ENCODE data around the gene LEFTY2.
A peak's percentile ranks its signal among the peaks of the same experiment; 100 is the strongest.
"Not testable (repeated sequence)": the region's sequence is repeated elsewhere in the genome, so short reads cannot be mapped to it uniquely, and the experiment has no call there.

LEFTY2 gene

DNA sequence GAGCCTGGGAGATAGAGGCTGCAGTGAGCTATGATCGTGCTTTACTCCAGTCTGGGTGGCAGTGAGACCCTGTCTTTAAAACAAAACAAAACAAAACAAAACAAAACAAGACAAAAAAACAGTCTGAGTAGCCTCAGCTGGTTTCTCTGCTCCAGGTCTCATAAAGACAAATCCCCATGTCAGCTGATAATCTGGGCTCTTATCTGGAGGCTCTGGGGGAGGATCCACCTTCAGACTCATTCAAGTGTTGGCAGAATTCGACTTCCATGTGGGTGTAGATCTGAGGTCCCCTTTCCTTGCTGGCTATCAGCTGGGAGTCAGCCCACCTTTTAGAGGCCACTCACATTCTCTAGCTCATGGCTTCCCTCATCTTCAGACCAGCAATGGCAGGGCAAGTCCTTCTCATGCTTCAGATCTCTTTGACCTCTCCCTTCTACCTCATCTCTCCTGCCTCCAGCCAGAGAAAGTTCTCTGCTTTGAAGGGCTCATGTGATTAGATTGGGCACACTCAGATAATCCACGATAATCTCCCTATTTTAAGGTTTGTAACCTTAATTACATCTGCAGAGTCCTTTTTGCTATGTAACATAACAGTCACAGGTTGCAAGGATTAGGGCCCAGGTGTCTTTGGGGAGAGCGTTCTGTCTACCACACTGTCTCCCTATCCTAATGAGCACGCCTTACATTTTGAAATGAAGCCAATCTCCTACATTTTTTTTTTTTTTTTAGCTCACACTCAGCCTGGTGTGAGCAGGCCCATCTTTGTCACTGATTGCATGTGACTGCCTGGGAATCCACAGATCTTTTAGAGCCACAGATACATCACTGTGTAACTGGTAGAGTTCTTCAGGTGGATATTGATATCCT is 9.5 kb downstream of the LEFTY2 start:
- Histone ChIP-seq H2AFZ (ENCODE audit: low read depth, low read length) (no peak overlapping the region), H3K27me3 (ENCODE audit: insufficient read depth, low read length) (no peaks in the 10 kb centered on the region), H3K9me3 (ENCODE audit: low read length) (no peaks in the 10 kb centered on the region), H3K36me3 (ENCODE audit: insufficient read depth, low read length) (no peaks in the 10 kb centered on the region), H3K4me3 (ENCODE audit: low read length) (no peak overlapping the region), H3K4me1 (ENCODE audit: insufficient read depth, low read length) (no peaks in the 10 kb centered on the region)

DNA sequence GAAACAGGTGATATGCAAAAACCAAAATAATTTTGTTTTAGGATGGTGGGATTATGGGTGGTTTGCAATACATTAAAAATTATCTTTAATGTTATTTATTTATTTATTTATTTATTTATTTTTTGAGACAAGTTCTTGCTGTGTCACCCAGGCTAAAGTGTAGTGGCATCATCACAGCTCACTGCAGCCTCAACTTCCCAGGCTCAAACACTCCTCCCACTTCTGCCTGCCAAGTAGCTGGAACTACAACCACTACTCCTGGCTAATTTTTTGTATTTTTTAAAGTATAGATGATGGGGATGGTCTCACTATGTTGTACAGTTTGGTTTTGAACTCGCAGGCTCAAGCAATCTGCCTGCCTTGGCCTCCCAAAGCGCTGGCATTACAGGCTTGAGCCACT is 10.5 kb downstream of the LEFTY2 start:
- no peaks in the 10 kb centered on the region for H3K9me3 ChIP-seq (ENCODE audit: low read length)
- no peaks in the 10 kb centered on the region for H3K4me1 ChIP-seq (ENCODE audit: insufficient read depth, low read length)
- no peak overlapping the region for H3K4me3 ChIP-seq (ENCODE audit: low read length)
- no peak overlapping the region for H2AFZ ChIP-seq (ENCODE audit: low read depth, low read length)
- no peaks in the 10 kb centered on the region for H3K36me3 ChIP-seq (ENCODE audit: insufficient read depth, low read length)
- no peaks in the 10 kb centered on the region for H3K27me3 ChIP-seq (ENCODE audit: insufficient read depth, low read length)

DNA sequence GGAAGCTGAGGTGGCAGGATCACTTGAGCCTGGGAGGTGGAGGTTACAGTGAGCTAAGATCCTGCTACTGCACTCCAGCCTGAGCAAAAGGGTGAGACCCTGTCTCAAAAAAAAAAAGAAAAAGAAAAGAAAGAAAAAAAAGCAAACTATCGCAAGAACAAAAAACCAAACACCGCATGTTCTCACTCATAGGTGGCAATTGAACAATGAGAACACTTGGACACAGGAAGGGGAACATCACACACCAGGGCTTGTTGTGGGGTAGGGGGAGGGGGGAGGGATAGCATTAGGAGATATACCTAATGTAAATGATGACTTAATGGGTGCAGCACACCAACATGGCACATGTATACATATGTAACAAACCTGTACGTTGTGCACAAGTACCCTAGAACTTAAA is 11.6 kb downstream of the LEFTY2 start:
- not testable (repeated sequence) for H3K27me3 ChIP-seq (ENCODE audit: insufficient read depth, low read length); H3K4me1 ChIP-seq (ENCODE audit: insufficient read depth, low read length); H3K4me3 ChIP-seq (ENCODE audit: low read length); H2AFZ ChIP-seq (ENCODE audit: low read depth, low read length); H3K36me3 ChIP-seq (ENCODE audit: insufficient read depth, low read length); H3K9me3 ChIP-seq (ENCODE audit: low read length)

GRCh38 chr1:225928186-225929175 is 12.5 kb downstream of the LEFTY2 start:
- H3K36me3 ChIP-seq (ENCODE audit: insufficient read depth, low read length): no peaks in the 10 kb centered on the region
- no peaks in the 10 kb centered on the region for H3K9me3 ChIP-seq (ENCODE audit: low read length)
- H3K4me3 ChIP-seq (ENCODE audit: low read length): no peak overlapping the region
- H3K27me3 ChIP-seq (ENCODE audit: insufficient read depth, low read length): no peaks in the 10 kb centered on the region
- H2AFZ ChIP-seq (ENCODE audit: low read depth, low read length): no peak overlapping the region
- H3K4me1 ChIP-seq (ENCODE audit: insufficient read depth, low read length): no peaks in the 10 kb centered on the region

DNA sequence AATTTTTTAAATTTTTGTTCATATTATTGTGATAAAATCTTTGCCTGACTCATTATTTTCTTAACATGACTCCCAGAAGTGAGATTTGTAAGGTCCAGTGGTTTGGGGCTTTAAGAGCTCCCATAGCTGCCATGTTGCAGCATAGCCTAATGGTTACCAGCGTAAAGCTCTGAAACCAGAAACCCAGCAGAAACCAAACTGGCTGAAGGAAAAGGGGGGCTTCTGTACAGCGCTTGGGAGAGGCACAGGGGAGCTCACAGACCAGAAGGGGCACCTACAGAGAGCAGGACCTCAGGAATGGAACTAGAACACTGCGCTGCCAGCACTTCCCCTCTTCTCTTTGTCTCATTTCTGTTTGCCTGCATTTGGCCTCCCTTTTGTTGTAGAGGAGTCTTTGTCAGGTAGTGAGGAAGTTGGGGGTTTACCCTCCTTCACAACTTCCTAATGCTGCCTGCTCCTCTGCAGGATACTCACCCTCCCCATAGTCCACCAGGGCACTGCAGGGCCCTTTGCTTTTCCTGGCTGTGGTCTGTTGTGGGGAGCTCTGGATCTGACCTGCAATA is 14.4 kb downstream of the LEFTY2 start:
- Histone ChIP-seq H2AFZ (ENCODE audit: low read depth, low read length) (no peak overlapping the region), H3K4me1 (ENCODE audit: insufficient read depth, low read length) (peaks cover 9% of the 10 kb centered on the region), H3K4me3 (ENCODE audit: low read length) (no peak overlapping the region), H3K9me3 (ENCODE audit: low read length) (no peaks in the 10 kb centered on the region), H3K36me3 (ENCODE audit: insufficient read depth, low read length) (peaks cover 12% of the 10 kb centered on the region), H3K27me3 (ENCODE audit: insufficient read depth, low read length) (no peaks in the 10 kb centered on the region)

DNA sequence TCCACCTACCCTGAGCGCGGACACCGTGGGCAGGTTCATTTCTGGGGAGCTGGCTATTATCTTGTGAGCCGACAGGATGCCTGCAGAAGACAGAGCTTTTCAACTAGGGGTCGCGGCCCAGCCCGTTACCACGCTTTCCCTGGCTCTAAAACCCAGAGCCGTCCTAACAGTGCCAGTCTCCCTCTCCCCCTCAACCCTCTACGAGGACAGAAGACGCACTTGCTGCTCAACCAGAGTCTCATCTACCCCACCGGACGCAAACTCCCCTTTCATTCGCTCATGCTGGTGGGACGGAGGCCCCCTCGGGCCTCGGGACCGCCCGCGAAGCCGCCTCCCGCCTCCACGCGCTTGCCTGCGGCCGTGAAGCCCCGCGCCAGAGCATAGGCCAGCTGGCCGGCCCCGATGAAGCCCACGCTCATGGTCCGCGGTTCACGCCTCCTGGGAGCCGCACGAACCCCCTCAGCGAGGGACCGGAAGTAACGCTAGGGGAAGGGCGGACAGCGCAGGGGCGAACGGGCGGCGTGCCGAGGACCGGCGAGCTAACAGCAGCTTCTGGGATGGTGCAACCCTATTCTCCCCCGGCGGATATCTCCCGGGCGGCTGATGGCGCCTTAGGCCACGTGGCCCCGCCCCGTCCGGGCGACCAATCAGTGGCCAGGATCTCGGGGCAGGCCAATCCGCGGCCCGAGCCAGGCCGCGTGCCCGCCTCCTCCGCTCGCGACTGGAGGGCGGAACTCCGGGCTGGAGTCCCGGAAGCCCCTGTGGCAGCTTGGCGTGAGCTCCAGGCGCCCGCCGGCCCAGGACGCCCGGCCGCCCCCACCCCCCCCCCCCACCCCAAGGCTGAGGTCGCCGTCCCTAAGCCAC is 17.1 kb downstream of the LEFTY2 start, which contains the start of gene PYCR2:
Gene PYCR2 (minus strand): TSS at position 559 of the 864 bp plus-strand sequence. CDS start 140 bp downstream, at position 419.
- Histone ChIP-seq H2AFZ (ENCODE audit: low read depth, low read length) (peak within 1 kb of the TSS; percentile 80), H3K36me3 (ENCODE audit: insufficient read depth, low read length) (peaks cover 33% of the 10 kb centered on the region), H3K27me3 (ENCODE audit: insufficient read depth, low read length) (no peaks in the 10 kb centered on the region), H3K4me1 (ENCODE audit: insufficient read depth, low read length) (peaks cover 9% of the 10 kb centered on the region), H3K9me3 (ENCODE audit: low read length) (no peaks in the 10 kb centered on the region), H3K4me3 (ENCODE audit: low read length) (peak within 1 kb of the TSS; percentile 87)

GRCh38 chr1:225923381-225923691 is 17.7 kb downstream of the LEFTY2 start:
- H3K27me3 ChIP-seq (ENCODE audit: insufficient read depth, low read length): no peaks in the 10 kb centered on the region
- peaks cover 9% of the 10 kb centered on the region for H3K4me1 ChIP-seq (ENCODE audit: insufficient read depth, low read length)
- H3K9me3 ChIP-seq (ENCODE audit: low read length): no peaks in the 10 kb centered on the region
- H3K36me3 ChIP-seq (ENCODE audit: insufficient read depth, low read length): peaks cover 34% of the 10 kb centered on the region
- peak overlapping the region; percentile 87 for H3K4me3 ChIP-seq (ENCODE audit: low read length)
- no peak overlapping the region for H2AFZ ChIP-seq (ENCODE audit: low read depth, low read length)

GRCh38 chr1:225921734-225922709 is 19.0 kb downstream of the LEFTY2 start:
- no peak overlapping the region for H3K4me3 ChIP-seq (ENCODE audit: low read length)

DNA sequence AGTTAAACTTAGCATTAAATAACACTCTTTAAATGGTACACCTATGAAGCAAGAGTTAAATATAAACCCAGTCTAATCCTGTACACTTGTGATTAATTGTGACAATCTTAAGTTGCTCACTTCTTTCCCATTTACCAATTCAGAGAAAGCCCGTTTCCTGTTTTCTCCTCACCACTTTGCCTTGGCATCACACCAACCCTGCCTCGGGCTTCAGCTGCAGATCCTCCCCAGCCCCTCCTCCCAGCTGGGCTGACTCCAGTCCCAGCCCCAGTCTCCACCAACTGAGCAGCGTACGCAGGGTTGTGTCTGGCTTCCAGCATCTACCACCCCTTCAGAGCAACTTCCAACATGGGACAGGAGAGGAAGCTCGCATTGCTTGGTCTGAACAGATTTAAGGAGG is 21.1 kb downstream of the LEFTY2 start:
- Histone ChIP-seq H3K36me3 (ENCODE audit: insufficient read depth, low read length) (peaks cover 39% of the 10 kb centered on the region), H3K4me3 (ENCODE audit: low read length) (no peak overlapping the region), H2AFZ (ENCODE audit: low read depth, low read length) (no peak overlapping the region), H3K9me3 (ENCODE audit: low read length) (no peaks in the 10 kb centered on the region), H3K4me1 (ENCODE audit: insufficient read depth, low read length) (peaks cover 23% of the 10 kb centered on the region), H3K27me3 (ENCODE audit: insufficient read depth, low read length) (no peaks in the 10 kb centered on the region)

More at GRCh38 chr1:225921734-225922709, 19.0 kb downstream of the LEFTY2 start:
- Histone ChIP-seq H3K4me1 (ENCODE audit: insufficient read depth, low read length) (peaks cover 9% of the 10 kb centered on the region), H3K9me3 (ENCODE audit: low read length) (no peaks in the 10 kb centered on the region), H3K36me3 (ENCODE audit: insufficient read depth, low read length) (peaks cover 39% of the 10 kb centered on the region), H2AFZ (ENCODE audit: low read depth, low read length) (no peak overlapping the region), H3K27me3 (ENCODE audit: insufficient read depth, low read length) (no peaks in the 10 kb centered on the region)

DNA sequence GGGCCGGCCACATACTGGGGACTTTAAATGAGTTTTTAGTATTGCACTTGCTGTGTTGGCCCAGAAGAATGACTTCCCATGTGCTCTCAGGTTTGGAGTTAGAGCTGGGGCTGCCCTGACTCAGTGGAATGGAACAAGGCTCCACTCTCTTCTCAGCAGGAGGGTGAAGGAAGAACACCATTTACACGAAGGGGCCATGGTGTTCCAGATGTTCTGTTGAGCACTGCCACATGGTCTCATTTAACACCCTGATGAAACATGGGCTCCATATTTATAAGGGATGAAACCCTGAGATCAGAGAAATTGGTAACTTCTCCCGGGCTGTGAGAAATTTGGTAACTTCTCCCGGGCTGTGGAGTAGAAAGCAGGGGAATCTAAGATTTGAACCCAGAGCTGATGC is 22.7 kb downstream of the LEFTY2 start:
- H2AFZ ChIP-seq (ENCODE audit: low read depth, low read length): no peak overlapping the region
- no peaks in the 10 kb centered on the region for H3K9me3 ChIP-seq (ENCODE audit: low read length)
- H3K4me1 ChIP-seq (ENCODE audit: insufficient read depth, low read length): peaks cover 30% of the 10 kb centered on the region
- H3K36me3 ChIP-seq (ENCODE audit: insufficient read depth, low read length): peaks cover 39% of the 10 kb centered on the region
- H3K4me3 ChIP-seq (ENCODE audit: low read length): no peak overlapping the region
- no peaks in the 10 kb centered on the region for H3K27me3 ChIP-seq (ENCODE audit: insufficient read depth, low read length)

DNA sequence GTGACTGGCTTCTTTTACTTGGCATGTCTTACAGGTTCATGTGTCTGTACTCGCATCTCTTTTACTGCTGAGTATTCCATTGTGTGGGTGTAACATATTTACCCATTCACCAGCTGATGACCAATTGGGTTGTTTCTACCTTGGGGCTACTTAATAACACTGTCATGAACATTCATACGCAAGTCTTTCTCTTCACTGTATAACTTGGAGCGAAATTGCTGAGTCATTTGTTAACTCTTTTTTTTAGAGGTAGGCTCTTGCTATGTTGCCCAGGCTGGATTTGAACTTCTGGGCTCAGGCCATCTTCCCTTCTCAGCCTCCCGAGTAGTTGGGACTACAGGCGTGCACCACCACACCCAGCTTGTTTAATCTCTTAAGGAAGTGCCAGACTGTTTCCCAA is 23.5 kb downstream of the LEFTY2 start:
- Histone ChIP-seq H3K4me1 (ENCODE audit: insufficient read depth, low read length) (peaks cover 22% of the 10 kb centered on the region), H3K4me3 (ENCODE audit: low read length) (no peak overlapping the region), H2AFZ (ENCODE audit: low read depth, low read length) (no peak overlapping the region), H3K9me3 (ENCODE audit: low read length) (no peaks in the 10 kb centered on the region), H3K27me3 (ENCODE audit: insufficient read depth, low read length) (no peaks in the 10 kb centered on the region), H3K36me3 (ENCODE audit: insufficient read depth, low read length) (peaks cover 38% of the 10 kb centered on the region)
